Heart left ventricle (tissue), 16 donors: Measurements from ENCODE around the gene GAK. TPM values are rescaled to one million over a fixed set of nuclear protein-coding genes. Genes with fewer than 3 reads are reported as not detected.
A peak's percentile ranks its signal among the peaks of the same experiment; 100 is the strongest.

Experiments used
- ATAC-seq, 4 donors: fragments of 200-7000 bp; cut with Tn5 transposase; one replicate each; pipeline ENCODE4 v1.9.1; 2020 to 2022; ENCODE audit warnings: moderate library complexity in 4 of 4, mild to moderate bottlenecking in 3 of 4, moderate number of reproducible peaks in 1 of 4
- DNase-seq, 5 donors: peaks; one replicate each; pipeline ENCODE4 v3.0.0-alpha.2; 2020
- H3K27ac ChIP-seq, 12 donors: fragments of 200-600 bp; sonication (generic) in 4 of 12; one replicate each; pipeline versions ENCODE4 v1.5.0 to v1.8.0; 2016 to 2022; ENCODE audit warnings: mild to moderate bottlenecking in 2 of 12
- H3K27me3 ChIP-seq, 9 donors: fragments of 200-600 bp; sonication (generic) in 2 of 9; one replicate each; pipeline versions ENCODE4 v1.5.1 to v1.8.0; 2016 to 2022; ENCODE audit warnings: mild to moderate bottlenecking in 3 of 9
- H3K36me3 ChIP-seq, 9 donors: fragments of 200-600 bp; sonication (generic) in 2 of 9; one replicate each; pipeline versions ENCODE4 v1.5.0 to v1.8.0; 2018 to 2022; ENCODE audit warnings: mild to moderate bottlenecking in 2 of 9
- H3K4me1 ChIP-seq, 12 donors: fragments of 200-600 bp; sonication (generic) in 4 of 12; one replicate each; pipeline versions ENCODE4 v1.5.0 to v1.8.0; 2016 to 2022; ENCODE audit warnings: mild to moderate bottlenecking in 3 of 12
- H3K4me3 ChIP-seq, 12 donors: fragments of 200-600 bp; sonication (generic) in 4 of 12; one replicate each; pipeline versions ENCODE4 v1.5.0 to v1.8.0; 2017 to 2022; ENCODE audit warnings: mild to moderate bottlenecking in 9 of 12, moderate library complexity in 4 of 12
- H3K9me3 ChIP-seq, 12 donors: fragments of 200-600 bp; sonication (generic) in 4 of 12; one replicate each; pipeline versions ENCODE4 v1.5.0 to v1.8.0; 2016 to 2022; ENCODE audit warnings: mild to moderate bottlenecking in 1 of 12
- CTCF ChIP-seq, 12 donors: fragments of 200-600 bp; sonication (generic) in 4 of 12; IDR thresholded peaks; one replicate each; pipeline versions ENCODE4 v1.5.0 to v1.8.0; 2018 to 2022; ENCODE audit warnings: antibody characterized with exemption in 12 of 12, mild to moderate bottlenecking in 5 of 12
- POLR2A ChIP-seq, 2 donors: fragments of 450-650 bp; IDR thresholded peaks; one replicate each; pipeline ENCODE4 v1.6.1; 2017; ENCODE audit warnings: antibody characterized with exemption in 2 of 2, mild to moderate bottlenecking in 2 of 2, moderate library complexity in 2 of 2
- WGBS, 4 donors: extraction: QIAGEN DNeasy Blood & Tissue Kit in 2 of 4; methylation state at CpG; one replicate each; pipeline versions ENCODE4 v1.1.5 to v1.1.7; 2013 to 2018; 5-methylcytosine and 5-hydroxymethylcytosine counted together
- intact Hi-C, 10 donors: fragments of 100-400 bp; cut with DNase I; formaldehyde crosslinking; loops; one replicate each; pipeline versions ENCODE4 v1.11.1 to v1.14.2; 2022
- polyA plus RNA-seq, 2 donors: library from polyadenylated mRNA; stranded (reverse); fragments of 200-250 nt; gene quantifications; one replicate each; pipeline ENCODE4 v1.2.3, GENCODE V29; 2013
- total RNA-seq, 9 donors: library from RNA; depleted of rRNA in 2 of 9; stranded (reverse); fragments of >200 nt in 2 of 9; fragmentation: NEBNext Ultra II Directional in 3 of 9; extraction: Animal tissue kit (Norgen Biotek cat#: 25700) in 3 of 9; gene quantifications; one replicate each; pipeline versions ENCODE4 v1.1.0 to v1.2.4, GENCODE V29; 2016 to 2023
- donor health status: ischemic (EF 13 %, LVEDD 7.1; RV severe dilation, severe dysfunction).
- donor health status: healthy with polysubstance abuse.
- donor health status: DM: no; HTN: yes; CAD: no.
- donor health status: DM: no; HTN: no; CAD: no.
- donor health status: ischemic (EF 25% LVEDD 6.9; RV normal size, moderate dysfunction).
- donor health status: ischemic (EF 25% LVEDD 5.7; RV mildly dilated, moderate dysfunction).
- donor health status: healthy.
- donor health status: DM: yes; HTN: yes; CAD: no.
- donor health status: ischemic (EF 35%, LVEDD 5.7; RV mildly dilated, moderate dysfunction).
- donor health status: nonischemic (EF 11% LVEDD 7.7; RV severe dilation, severe dysfunction).
- donor health status: DM: yes; HTN: yes; CAD: no.
- donor health status: PGD.
- donor health status: ischemic (EF 29% LVEDD 5.4; RV normal size, mild dysfunction).
- donor health status: nonischemic (EF 23%, LVEDD 6.1; RV moderate dilation, normal function).

Gene GAK
- total and polyA plus RNA-seq, 11 donors: 22.8 to 55.1 (median 33.8) TPM

GRCh38 chr4:910366-911091, 21.6 kb downstream of the GAK start:
- TF ChIP-seq POLR2A (IDR thresholded peaks at IDR 0.05) (no peak), CTCF (IDR thresholded peaks at IDR 0.05) (no peak)
- Histone ChIP-seq H3K36me3 (peaks cover 0 to 50% (median 27%) of the 10 kb centered on the region in 9 donors), H3K27me3 (no peaks in the 10 kb centered on the region), H3K27ac (no peak overlapping the region), H3K4me3 (no peak overlapping the region), H3K4me1 (peaks cover 0 to 4% (median 0%) of the 10 kb centered on the region in 12 donors), H3K9me3 (no peaks in the 10 kb centered on the region)
- intact Hi-C loops: no loop called here
- DNase-seq: peak in 2 of 5 donors; percentile 13 to 55
- 94 to 96% (median 95%) methylated on average over 19 to 26 of the region's 26 CpGs for WGBS, 4 donors
- ATAC-seq: no peak

GRCh38 chr4:909821-910220, 22.3 kb downstream of the GAK start:
- intact Hi-C loops: no loop called here
- TF ChIP-seq POLR2A (IDR thresholded peaks at IDR 0.05) (no peak), CTCF (IDR thresholded peaks at IDR 0.05) (no peak)
- peak in 2 of 5 donors; percentile 12 to 47 for DNase-seq
- 94 to 99% (median 97%) methylated on average over 10 to 12 of the region's 12 CpGs for WGBS, 4 donors
- peaks cover 0 to 3% (median 0%) of the 10 kb centered on the region in 12 donors for H3K4me1 ChIP-seq
- no peaks in the 10 kb centered on the region for H3K27me3 ChIP-seq
- H3K27ac ChIP-seq: no peak overlapping the region
- no peaks in the 10 kb centered on the region for H3K9me3 ChIP-seq
- H3K4me3 ChIP-seq: no peak overlapping the region
- peaks cover 0 to 53% (median 27%) of the 10 kb centered on the region in 9 donors for H3K36me3 ChIP-seq
- ATAC-seq: no peak

GRCh38 chr4:909131-909571, 23.0 kb downstream of the GAK start:
- DNase-seq (peak in 2 of 5 donors; percentile 19 to 32), ATAC-seq (no peak)
- TF ChIP-seq CTCF (IDR thresholded peaks at IDR 0.05): no peak
- TF ChIP-seq POLR2A (IDR thresholded peaks at IDR 0.05): no peak
- Histone ChIP-seq H3K27ac (no peak overlapping the region), H3K4me3 (no peak overlapping the region), H3K9me3 (no peaks in the 10 kb centered on the region), H3K27me3 (no peaks in the 10 kb centered on the region), H3K4me1 (peaks cover 0 to 3% (median 0%) of the 10 kb centered on the region in 12 donors), H3K36me3 (peaks cover 0 to 58% (median 29%) of the 10 kb centered on the region in 9 donors)
- intact Hi-C loops: no loop called here
- WGBS, 4 donors: 94 to 97% (median 95%) methylated on average over 26 of the region's 26 CpGs

GRCh38 chr4:907691-908425, 24.3 kb downstream of the GAK start:
- H3K4me1 ChIP-seq: peaks cover 0 to 3% (median 0%) of the 10 kb centered on the region in 12 donors
- TF ChIP-seq POLR2A (IDR thresholded peaks at IDR 0.05) (no peak), CTCF (IDR thresholded peaks at IDR 0.05) (no peak)
- peak in 2 of 5 donors; percentile 19 to 42 for DNase-seq
- no peak for ATAC-seq
- H3K27ac ChIP-seq: no peak overlapping the region
- H3K4me3 ChIP-seq: no peak overlapping the region
- H3K9me3 ChIP-seq: no peaks in the 10 kb centered on the region
- peaks cover 0 to 63% (median 35%) of the 10 kb centered on the region in 9 donors for H3K36me3 ChIP-seq
- 74 to 79% (median 75%) methylated on average over 27 to 35 of the region's 35 CpGs for WGBS, 4 donors
- H3K27me3 ChIP-seq: no peaks in the 10 kb centered on the region
- intact Hi-C loops: no loop called here
